WTC11 (cell line): ENCODE data around the gene KRT4. TPM values are rescaled to one million over a fixed set of nuclear protein-coding genes. Genes with fewer than 3 reads are reported as not detected.

Source experiments
- ATAC-seq: fragments of 200-7000 bp; cut with Tn5 transposase; 2 replicates; pipeline ENCODE4 v1.10.0; 2021; ENCODE audit warnings: mild to moderate bottlenecking, moderate library complexity
- CTCF ChIA-PET: fragments of 300-600 bp; sonication (Branson Sonifier 250); formaldehyde crosslinking; loops from one replicate; lab custom pipeline; 2021; ENCODE audit warnings: antibody characterized with exemption; lab: Charles Lee
- POLR2A ChIA-PET: fragments of 350-600 bp; sonication (Branson Sonifier 250); formaldehyde crosslinking; loops from one replicate; lab custom pipeline; 2021; ENCODE audit warnings: antibody characterized with exemption; lab: Charles Lee
- DNase-seq: peaks from one replicate; pipeline ENCODE4 v3.0.0; 2021; ENCODE audit warnings: low spot score
- H3K27ac Mint-ChIP-seq: 2 replicates; pipeline ENCODE4 v1.8.0; 2021; ENCODE audit warnings: mixed read lengths
- H3K27me3 Mint-ChIP-seq: 2 replicates; pipeline ENCODE4 v1.8.0; 2021; ENCODE audit warnings: low read depth, mild to moderate bottlenecking, moderate library complexity, mixed read lengths
- H3K36me3 Mint-ChIP-seq: 2 replicates; pipeline ENCODE4 v1.8.0; 2021; ENCODE audit warnings: mixed read lengths
- H3K4me1 Mint-ChIP-seq: 2 replicates; pipeline ENCODE4 v1.8.0; 2022; ENCODE audit warnings: mixed read lengths
- H3K4me3 Mint-ChIP-seq: 2 replicates; pipeline ENCODE4 v1.8.0; 2021; ENCODE audit warnings: mild to moderate bottlenecking, moderate library complexity, mixed read lengths
- H3K9me3 Mint-ChIP-seq: 2 replicates; pipeline ENCODE4 v1.8.0; 2021; ENCODE audit warnings: mixed read lengths
- E2F5 ChIP-seq: sonication (generic); formaldehyde crosslinking; IDR thresholded peaks from 2 replicates; pipeline ENCODE4 v1.8.1; 2022; ENCODE audit warnings: mild to moderate bottlenecking, moderate library complexity, missing genetic modification reagents
- EMX1 ChIP-seq: fragments of 250-450 bp; sonication (Bioruptor Pico); IDR thresholded peaks from 2 replicates; pipeline ENCODE4 v1.8.0; 2021; ENCODE audit warnings: mild to moderate bottlenecking
- FOXJ3 ChIP-seq: sonication (generic); formaldehyde crosslinking; IDR thresholded peaks from 2 replicates; pipeline ENCODE4 v1.9.0; 2021; ENCODE audit warnings: missing genetic modification reagents, mild to moderate bottlenecking, borderline replicate concordance
- NFATC4 ChIP-seq: fragments of 250-450 bp; sonication (Bioruptor Pico); IDR thresholded peaks from 2 replicates; pipeline ENCODE4 v1.9.0; 2021; ENCODE audit warnings: mild to moderate bottlenecking
- NFE2L1 ChIP-seq: sonication (generic); formaldehyde crosslinking; IDR thresholded peaks from 2 replicates; pipeline ENCODE4 v1.8.1; 2023; ENCODE audit warnings: missing genetic modification reagents
- NFYB ChIP-seq: sonication (generic); formaldehyde crosslinking; conservative IDR thresholded peaks from 2 replicates; pipeline ENCODE4 v1.8.0; 2022; ENCODE audit warnings: low read depth, missing genetic modification reagents
- PREB ChIP-seq: sonication (generic); formaldehyde crosslinking; IDR thresholded peaks from 2 replicates; pipeline ENCODE4 v1.8.1; 2022; ENCODE audit warnings: mild to moderate bottlenecking, missing genetic modification reagents, moderate library complexity, borderline replicate concordance
- PRRX2 ChIP-seq: fragments of 250-450 bp; sonication (Bioruptor Pico); IDR thresholded peaks from 2 replicates; pipeline ENCODE4 v1.8.0; 2021; ENCODE audit warnings: mild to moderate bottlenecking
- RORB ChIP-seq: fragments of 250-450 bp; sonication (Bioruptor Pico); IDR thresholded peaks from 2 replicates; pipeline ENCODE4 v1.9.0; 2021; ENCODE audit warnings: mild to moderate bottlenecking
- SMAD3 ChIP-seq: sonication (generic); formaldehyde crosslinking; IDR thresholded peaks from 2 replicates; pipeline ENCODE4 v1.8.0; 2022; ENCODE audit warnings: missing genetic modification reagents, mild to moderate bottlenecking, borderline replicate concordance
- TEAD4 ChIP-seq: sonication (generic); formaldehyde crosslinking; IDR thresholded peaks from 2 replicates; pipeline ENCODE4 v1.8.0; 2022; ENCODE audit warnings: mild to moderate bottlenecking, missing genetic modification reagents
- ZNF219 ChIP-seq: sonication (generic); formaldehyde crosslinking; IDR thresholded peaks from 2 replicates; pipeline ENCODE4 v1.8.0; 2023; ENCODE audit warnings: missing genetic modification reagents, mild to moderate bottlenecking, borderline replicate concordance
- total RNA-seq: library from RNA; stranded (reverse); gene quantifications from 3 replicates; pipeline ENCODE4 v1.2.3, GENCODE V29; 2021
- TF ChIP-seq, protein P1 (sequence below): fragments of 250-450 bp; sonication (Bioruptor Pico); IDR thresholded peaks from 2 replicates; pipeline ENCODE4 v1.9.0; 2021; ENCODE audit warnings: mild to moderate bottlenecking
- TF ChIP-seq, protein P2 (sequence below): sonication (generic); formaldehyde crosslinking; conservative IDR thresholded peaks from 2 replicates; pipeline ENCODE4 v1.8.1; 2023; ENCODE audit warnings: mild to moderate bottlenecking, low read depth, missing genetic modification reagents, moderate library complexity
- TF ChIP-seq, protein P3 (sequence below): fragments of 250-450 bp; sonication (Bioruptor Pico); IDR thresholded peaks from 2 replicates; pipeline ENCODE4 v1.8.0; 2021; ENCODE audit warnings: mild to moderate bottlenecking
- TF ChIP-seq, protein P4 (sequence below): fragments of 250-450 bp; sonication (Bioruptor Pico); IDR thresholded peaks from 2 replicates; pipeline ENCODE4 v1.9.0; 2021; ENCODE audit warnings: mild to moderate bottlenecking, borderline replicate concordance

KRT4 gene
- total RNA-seq, 1 experiment from 2014 or later = not detected

GRCh38 chr12:52832451-52832850, 18.5 kb upstream of the KRT4 start:
- ChIA-PET POLR2A (no interaction called here), CTCF (interaction anchor here (1.1 kb wide), 1 partner anchor 38 kb away, joined by 3 read pairs; no protein-coding TSS in a partner anchor)
- no peak overlapping the region for H3K4me3 Mint-ChIP-seq
- no peaks in the 10 kb centered on the region for H3K9me3 Mint-ChIP-seq
- peaks cover 2% of the 10 kb centered on the region for H3K27me3 Mint-ChIP-seq
- H3K4me1 Mint-ChIP-seq = peaks cover under 1% of the 10 kb centered on the region; the same call in 1 of the 2 replicates
- no peak overlapping the region for H3K27ac Mint-ChIP-seq
- DNase-seq (no peak), ATAC-seq (no peak)
- no peaks in the 10 kb centered on the region for H3K36me3 Mint-ChIP-seq
- TF ChIP-seq EMX1 (CRISPR knock-in tag) (no peak), FOXJ3 (CRISPR knock-in tag) (no peak), NFYB (CRISPR knock-in tag) (no peak), RORB (no peak), NFATC4 (CRISPR knock-in tag) (no peak), NFE2L1 (CRISPR knock-in tag) (no peak), PRRX2 (CRISPR knock-in tag) (no peak), SMAD3 (no peak), ZNF219 (CRISPR knock-in tag) (no peak), TEAD4 (no peak), PREB (CRISPR knock-in tag) (no peak), E2F5 (CRISPR knock-in tag) (no peak)
- TF ChIP-seq, protein P1, sequence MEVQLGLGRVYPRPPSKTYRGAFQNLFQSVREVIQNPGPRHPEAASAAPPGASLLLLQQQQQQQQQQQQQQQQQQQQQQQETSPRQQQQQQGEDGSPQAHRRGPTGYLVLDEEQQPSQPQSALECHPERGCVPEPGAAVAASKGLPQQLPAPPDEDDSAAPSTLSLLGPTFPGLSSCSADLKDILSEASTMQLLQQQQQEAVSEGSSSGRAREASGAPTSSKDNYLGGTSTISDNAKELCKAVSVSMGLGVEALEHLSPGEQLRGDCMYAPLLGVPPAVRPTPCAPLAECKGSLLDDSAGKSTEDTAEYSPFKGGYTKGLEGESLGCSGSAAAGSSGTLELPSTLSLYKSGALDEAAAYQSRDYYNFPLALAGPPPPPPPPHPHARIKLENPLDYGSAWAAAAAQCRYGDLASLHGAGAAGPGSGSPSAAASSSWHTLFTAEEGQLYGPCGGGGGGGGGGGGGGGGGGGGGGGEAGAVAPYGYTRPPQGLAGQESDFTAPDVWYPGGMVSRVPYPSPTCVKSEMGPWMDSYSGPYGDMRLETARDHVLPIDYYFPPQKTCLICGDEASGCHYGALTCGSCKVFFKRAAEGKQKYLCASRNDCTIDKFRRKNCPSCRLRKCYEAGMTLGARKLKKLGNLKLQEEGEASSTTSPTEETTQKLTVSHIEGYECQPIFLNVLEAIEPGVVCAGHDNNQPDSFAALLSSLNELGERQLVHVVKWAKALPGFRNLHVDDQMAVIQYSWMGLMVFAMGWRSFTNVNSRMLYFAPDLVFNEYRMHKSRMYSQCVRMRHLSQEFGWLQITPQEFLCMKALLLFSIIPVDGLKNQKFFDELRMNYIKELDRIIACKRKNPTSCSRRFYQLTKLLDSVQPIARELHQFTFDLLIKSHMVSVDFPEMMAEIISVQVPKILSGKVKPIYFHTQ (CRISPR knock-in tag) = no peak
- TF ChIP-seq, protein P2, sequence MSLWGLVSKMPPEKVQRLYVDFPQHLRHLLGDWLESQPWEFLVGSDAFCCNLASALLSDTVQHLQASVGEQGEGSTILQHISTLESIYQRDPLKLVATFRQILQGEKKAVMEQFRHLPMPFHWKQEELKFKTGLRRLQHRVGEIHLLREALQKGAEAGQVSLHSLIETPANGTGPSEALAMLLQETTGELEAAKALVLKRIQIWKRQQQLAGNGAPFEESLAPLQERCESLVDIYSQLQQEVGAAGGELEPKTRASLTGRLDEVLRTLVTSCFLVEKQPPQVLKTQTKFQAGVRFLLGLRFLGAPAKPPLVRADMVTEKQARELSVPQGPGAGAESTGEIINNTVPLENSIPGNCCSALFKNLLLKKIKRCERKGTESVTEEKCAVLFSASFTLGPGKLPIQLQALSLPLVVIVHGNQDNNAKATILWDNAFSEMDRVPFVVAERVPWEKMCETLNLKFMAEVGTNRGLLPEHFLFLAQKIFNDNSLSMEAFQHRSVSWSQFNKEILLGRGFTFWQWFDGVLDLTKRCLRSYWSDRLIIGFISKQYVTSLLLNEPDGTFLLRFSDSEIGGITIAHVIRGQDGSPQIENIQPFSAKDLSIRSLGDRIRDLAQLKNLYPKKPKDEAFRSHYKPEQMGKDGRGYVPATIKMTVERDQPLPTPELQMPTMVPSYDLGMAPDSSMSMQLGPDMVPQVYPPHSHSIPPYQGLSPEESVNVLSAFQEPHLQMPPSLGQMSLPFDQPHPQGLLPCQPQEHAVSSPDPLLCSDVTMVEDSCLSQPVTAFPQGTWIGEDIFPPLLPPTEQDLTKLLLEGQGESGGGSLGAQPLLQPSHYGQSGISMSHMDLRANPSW = no peak
- TF ChIP-seq, protein P3, sequence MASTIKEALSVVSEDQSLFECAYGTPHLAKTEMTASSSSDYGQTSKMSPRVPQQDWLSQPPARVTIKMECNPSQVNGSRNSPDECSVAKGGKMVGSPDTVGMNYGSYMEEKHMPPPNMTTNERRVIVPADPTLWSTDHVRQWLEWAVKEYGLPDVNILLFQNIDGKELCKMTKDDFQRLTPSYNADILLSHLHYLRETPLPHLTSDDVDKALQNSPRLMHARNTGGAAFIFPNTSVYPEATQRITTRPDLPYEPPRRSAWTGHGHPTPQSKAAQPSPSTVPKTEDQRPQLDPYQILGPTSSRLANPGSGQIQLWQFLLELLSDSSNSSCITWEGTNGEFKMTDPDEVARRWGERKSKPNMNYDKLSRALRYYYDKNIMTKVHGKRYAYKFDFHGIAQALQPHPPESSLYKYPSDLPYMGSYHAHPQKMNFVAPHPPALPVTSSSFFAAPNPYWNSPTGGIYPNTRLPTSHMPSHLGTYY (CRISPR knock-in tag) = no peak
- TF ChIP-seq, protein P4, sequence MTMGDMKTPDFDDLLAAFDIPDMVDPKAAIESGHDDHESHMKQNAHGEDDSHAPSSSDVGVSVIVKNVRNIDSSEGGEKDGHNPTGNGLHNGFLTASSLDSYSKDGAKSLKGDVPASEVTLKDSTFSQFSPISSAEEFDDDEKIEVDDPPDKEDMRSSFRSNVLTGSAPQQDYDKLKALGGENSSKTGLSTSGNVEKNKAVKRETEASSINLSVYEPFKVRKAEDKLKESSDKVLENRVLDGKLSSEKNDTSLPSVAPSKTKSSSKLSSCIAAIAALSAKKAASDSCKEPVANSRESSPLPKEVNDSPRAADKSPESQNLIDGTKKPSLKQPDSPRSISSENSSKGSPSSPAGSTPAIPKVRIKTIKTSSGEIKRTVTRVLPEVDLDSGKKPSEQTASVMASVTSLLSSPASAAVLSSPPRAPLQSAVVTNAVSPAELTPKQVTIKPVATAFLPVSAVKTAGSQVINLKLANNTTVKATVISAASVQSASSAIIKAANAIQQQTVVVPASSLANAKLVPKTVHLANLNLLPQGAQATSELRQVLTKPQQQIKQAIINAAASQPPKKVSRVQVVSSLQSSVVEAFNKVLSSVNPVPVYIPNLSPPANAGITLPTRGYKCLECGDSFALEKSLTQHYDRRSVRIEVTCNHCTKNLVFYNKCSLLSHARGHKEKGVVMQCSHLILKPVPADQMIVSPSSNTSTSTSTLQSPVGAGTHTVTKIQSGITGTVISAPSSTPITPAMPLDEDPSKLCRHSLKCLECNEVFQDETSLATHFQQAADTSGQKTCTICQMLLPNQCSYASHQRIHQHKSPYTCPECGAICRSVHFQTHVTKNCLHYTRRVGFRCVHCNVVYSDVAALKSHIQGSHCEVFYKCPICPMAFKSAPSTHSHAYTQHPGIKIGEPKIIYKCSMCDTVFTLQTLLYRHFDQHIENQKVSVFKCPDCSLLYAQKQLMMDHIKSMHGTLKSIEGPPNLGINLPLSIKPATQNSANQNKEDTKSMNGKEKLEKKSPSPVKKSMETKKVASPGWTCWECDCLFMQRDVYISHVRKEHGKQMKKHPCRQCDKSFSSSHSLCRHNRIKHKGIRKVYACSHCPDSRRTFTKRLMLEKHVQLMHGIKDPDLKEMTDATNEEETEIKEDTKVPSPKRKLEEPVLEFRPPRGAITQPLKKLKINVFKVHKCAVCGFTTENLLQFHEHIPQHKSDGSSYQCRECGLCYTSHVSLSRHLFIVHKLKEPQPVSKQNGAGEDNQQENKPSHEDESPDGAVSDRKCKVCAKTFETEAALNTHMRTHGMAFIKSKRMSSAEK = no peak
